ENCODE data around the gene LARGE1. TPM values are rescaled to one million over a fixed set of nuclear protein-coding genes. Genes with fewer than 3 reads are reported as not detected.

Gene LARGE1
- total and polyA plus RNA-seq, 2 of the 8 experiments (the other 6 are each of a cell fraction or from before 2014, with no cell fraction given), result 43.7 to 83.0 TPM

DNA sequence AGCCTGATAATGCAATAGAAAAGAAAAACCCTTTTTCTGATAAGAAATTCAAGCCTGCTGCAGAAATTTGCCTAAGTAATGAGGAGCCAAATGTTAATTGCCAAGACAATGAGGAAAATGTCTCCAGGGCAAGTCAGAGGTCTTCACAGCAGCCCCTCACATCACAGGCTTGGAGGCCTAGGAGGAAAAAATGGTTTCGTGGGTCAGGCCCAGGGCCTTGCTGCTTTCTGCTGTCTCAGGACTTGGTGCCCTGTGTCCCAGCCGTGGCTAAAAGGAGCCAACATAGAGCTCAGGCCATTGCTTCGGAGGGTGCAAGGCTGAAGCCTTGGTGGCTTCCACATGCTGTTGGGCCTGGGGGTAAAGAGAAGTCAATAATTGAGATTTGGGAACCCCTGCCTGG, 131.3 kb downstream of the LARGE1 start:
- H2BK12ac ChIP-seq (ENCODE audit: low read depth, low read length), result no peak overlapping the region
- H3K79me2 ChIP-seq (ENCODE audit: control insufficient read depth in 1 of 2, insufficient read depth in 2 of 2, low read length in 2 of 2), result peaks cover 8 to 97% of the 10 kb centered on the region in 2 experiments
- H3K9ac ChIP-seq (replicated peaks in 1 of 4; ENCODE audit: extremely low read depth in 1 of 4, low read depth in 3 of 4, low read length in 3 of 4), result no peak overlapping the region
- peaks cover 0 to 27% (median 5%) of the 10 kb centered on the region in 4 experiments; a peak in 3 of 8 replicates for H3K36me3 ChIP-seq (ENCODE audit: control insufficient read depth in 2 of 4, insufficient read depth in 4 of 4, low read length in 3 of 4)
- H3K9me3 ChIP-seq (ENCODE audit: insufficient read depth in 2 of 2, low read depth in 1 of 2, low read length in 1 of 2), result peaks cover 27 to 28% of the 10 kb centered on the region in 2 experiments
- H4K91ac ChIP-seq (replicated peaks; ENCODE audit: insufficient read length, low read length), result no peak overlapping the region
- DNase-seq (ENCODE audit: low read depth in 1 of 2, low spot score in 2 of 2) (no peak), FAIRE-seq (no peak)
- peaks cover 2 to 4% of the 10 kb centered on the region in 2 experiments for H4K20me1 ChIP-seq (replicated peaks in 1 of 2; ENCODE audit: control insufficient read depth in 1 of 2, insufficient read depth in 2 of 2, low read length in 2 of 2)
- CTCF ChIA-PET (ENCODE audit: partially characterized antibody), result no interaction called here
- H2BK20ac ChIP-seq (ENCODE audit: low read length), result no peak overlapping the region
- WGBS, 2 experiments (ENCODE audit: extremely low coverage in 1 of 2, insufficient coverage in 1 of 2, insufficient read length in 1 of 2, insufficient replicate concordance in 2 of 2, low coverage in 1 of 2, low lambda C conversion rate in 2 of 2, missing lambda C conversion rate in 1 of 2), result 85% methylated on average over 3 of the region's 3 CpGs; no CpG with 5 or more reads in 1 of the 2 experiments
- H3K23ac ChIP-seq (ENCODE audit: insufficient read length), result no peak overlapping the region
- no peak overlapping the region for H3K4ac ChIP-seq (replicated peaks; ENCODE audit: insufficient read length, low read depth, low read length)
- H3K4me3 ChIP-seq (ENCODE audit: extremely low read depth in 1 of 4, insufficient read depth in 2 of 4, low read depth in 3 of 4, low read length in 4 of 4), result no peak overlapping the region
- H2BK120ac ChIP-seq (replicated peaks; ENCODE audit: low read depth, low read length), result no peak overlapping the region
- H4K8ac ChIP-seq (ENCODE audit: extremely low read depth, insufficient read depth, low read length), result no peak overlapping the region
- H3K79me1 ChIP-seq (ENCODE audit: low read depth, low read length), result no peaks in the 10 kb centered on the region; the same call in 1 of the 2 replicates
- POLR2A ChIA-PET (ENCODE audit: partially characterized antibody), result no interaction called here
- H2AK5ac ChIP-seq (ENCODE audit: low read depth, low read length), result no peak overlapping the region
- H4K5ac ChIP-seq (ENCODE audit: insufficient read length, low read depth, low read length), result no peak overlapping the region
- H3K27me3 ChIP-seq (replicated peaks in 1 of 4; ENCODE audit: control insufficient read depth in 3 of 4, extremely low read depth in 1 of 4, insufficient read depth in 3 of 4, low read length in 3 of 4), result no peaks in the 10 kb centered on the region
- H3K18ac ChIP-seq (ENCODE audit: extremely low read depth, low read length), result no peak overlapping the region
- H3K14ac ChIP-seq (ENCODE audit: insufficient read length), result no peak overlapping the region
- no peak for TF ChIP-seq MAFK (IDR thresholded peaks at IDR 0.05; ENCODE audit: low read depth, low read length)
- no peak overlapping the region for H2BK5ac ChIP-seq (ENCODE audit: low read depth, low read length)
- no peak overlapping the region for H2BK15ac ChIP-seq (ENCODE audit: low read length)
- H3K27ac ChIP-seq (ENCODE audit: low read depth, low read length), result no peak overlapping the region
- H3K4me1 ChIP-seq (replicated peaks in 1 of 4; ENCODE audit: control insufficient read depth in 3 of 4, insufficient read depth in 4 of 4, low read length in 3 of 4), result peaks cover 4 to 7% (median 5%) of the 10 kb centered on the region in 4 experiments; a peak in 4 of 7 replicates
- H2AFZ ChIP-seq (ENCODE audit: low read length), result no peak overlapping the region
- no peak overlapping the region for H3K56ac ChIP-seq (replicated peaks; ENCODE audit: insufficient read length, low read depth, low read length)
- H3K23me2 ChIP-seq (ENCODE audit: low read depth, low read length), result no peaks in the 10 kb centered on the region
- H3K4me2 ChIP-seq (ENCODE audit: insufficient read depth in 1 of 2, low read depth in 2 of 2, low read length in 2 of 2), result no peak overlapping the region
